ENCODE measurements around the gene PSMG3. TPM values are rescaled to one million over a fixed set of nuclear protein-coding genes. Genes with fewer than 3 reads are reported as not detected.

The PSMG3 gene
- total RNA-seq, 2 donors from 2014 or later, result 29.3 to 35.0 TPM

DNA sequence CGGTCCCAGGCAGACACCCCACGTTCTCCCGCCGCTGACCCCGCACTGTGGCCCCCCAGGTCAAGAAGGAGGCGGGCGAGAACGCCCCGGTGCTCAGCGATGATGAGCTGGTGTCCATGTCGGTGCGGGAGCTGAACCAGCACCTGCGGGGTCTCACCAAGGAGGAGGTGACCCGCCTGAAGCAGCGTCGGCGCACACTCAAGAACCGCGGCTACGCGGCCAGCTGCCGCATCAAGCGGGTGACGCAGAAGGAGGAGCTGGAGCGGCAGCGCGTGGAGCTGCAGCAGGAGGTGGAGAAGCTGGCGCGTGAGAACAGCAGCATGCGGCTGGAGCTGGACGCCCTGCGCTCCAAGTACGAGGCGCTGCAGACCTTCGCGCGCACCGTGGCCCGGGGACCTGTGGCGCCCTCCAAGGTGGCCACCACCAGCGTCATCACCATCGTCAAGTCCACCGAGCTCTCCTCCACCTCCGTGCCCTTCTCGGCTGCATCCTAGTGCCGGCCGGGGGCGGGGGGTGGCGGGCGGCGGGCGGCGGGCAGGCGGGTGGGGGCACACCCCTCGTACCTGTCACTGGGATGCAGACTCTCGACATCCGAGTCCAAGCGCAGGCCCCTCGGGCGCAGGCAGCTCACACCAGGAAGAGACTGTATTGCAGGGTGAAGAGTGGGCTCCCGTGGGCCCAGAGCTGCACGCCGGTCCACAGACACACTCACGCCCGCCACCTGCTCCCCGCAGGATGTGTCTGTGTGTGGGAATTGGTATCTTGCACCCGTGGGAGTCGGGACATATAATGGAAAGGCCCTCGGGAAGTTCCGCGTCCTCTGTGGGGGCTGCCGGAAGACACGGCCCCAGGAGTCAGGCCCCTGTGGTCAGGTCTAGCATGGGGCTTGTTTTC lies 29.7 kb downstream of the PSMG3 start:
- ATAC-seq (no peak), DNase-seq (no peak)
- intact Hi-C loops (cut with DNase I, micrococcal nuclease), result no loop called here

DNA sequence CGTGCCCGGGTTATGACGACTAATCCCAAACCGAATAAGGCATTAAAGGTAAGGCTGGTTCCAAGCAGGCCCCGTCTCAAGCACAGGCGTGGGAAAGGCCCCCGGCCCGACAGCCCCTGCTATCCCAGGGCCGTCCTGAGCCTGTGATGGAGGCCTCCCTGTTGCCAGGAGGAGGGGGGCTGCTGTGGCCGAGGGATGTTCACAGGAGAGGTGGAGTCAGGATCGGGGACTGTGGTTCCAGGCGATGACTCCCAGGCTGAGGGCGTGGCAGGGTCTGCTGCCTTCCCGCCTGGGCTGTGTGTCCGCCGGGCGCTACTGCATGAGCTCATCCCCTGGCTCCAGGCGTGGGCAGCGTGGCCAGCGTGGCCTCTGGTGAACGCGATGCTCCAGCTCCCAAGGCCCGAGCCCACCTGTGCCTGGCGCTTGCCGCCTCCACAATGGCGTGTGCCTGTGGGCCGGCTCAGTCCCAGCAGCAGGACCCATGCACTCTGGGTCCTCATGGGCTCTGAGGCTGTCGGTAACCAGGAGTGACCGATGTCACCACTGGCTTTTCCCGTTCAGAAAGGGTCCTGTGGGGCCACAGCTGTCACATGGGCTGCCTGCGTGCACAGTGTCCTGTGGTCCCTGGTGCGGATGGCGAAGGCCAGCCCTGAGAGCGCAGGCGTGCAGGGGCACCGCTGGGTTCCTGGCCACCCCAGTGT lies 30.5 kb downstream of the PSMG3 start:
- intact Hi-C loops (cut with DNase I, micrococcal nuclease), result no loop called here
- DNase-seq (no peak), ATAC-seq (no peak)

- intact Hi-C loops (cut with DNase I, micrococcal nuclease), result no loop called here
- no peak for DNase-seq
- no peak for ATAC-seq
Observed at GRCh38 chr7:1538544-1539180, 31.2 kb downstream of the PSMG3 start.

GRCh38 chr7:1537535-1538412 lies 32.1 kb downstream of the PSMG3 start:
- DNase-seq (peak; percentile 63 to 68), ATAC-seq (no peak)
- intact Hi-C loops (cut with DNase I, micrococcal nuclease), result no loop called here

DNA sequence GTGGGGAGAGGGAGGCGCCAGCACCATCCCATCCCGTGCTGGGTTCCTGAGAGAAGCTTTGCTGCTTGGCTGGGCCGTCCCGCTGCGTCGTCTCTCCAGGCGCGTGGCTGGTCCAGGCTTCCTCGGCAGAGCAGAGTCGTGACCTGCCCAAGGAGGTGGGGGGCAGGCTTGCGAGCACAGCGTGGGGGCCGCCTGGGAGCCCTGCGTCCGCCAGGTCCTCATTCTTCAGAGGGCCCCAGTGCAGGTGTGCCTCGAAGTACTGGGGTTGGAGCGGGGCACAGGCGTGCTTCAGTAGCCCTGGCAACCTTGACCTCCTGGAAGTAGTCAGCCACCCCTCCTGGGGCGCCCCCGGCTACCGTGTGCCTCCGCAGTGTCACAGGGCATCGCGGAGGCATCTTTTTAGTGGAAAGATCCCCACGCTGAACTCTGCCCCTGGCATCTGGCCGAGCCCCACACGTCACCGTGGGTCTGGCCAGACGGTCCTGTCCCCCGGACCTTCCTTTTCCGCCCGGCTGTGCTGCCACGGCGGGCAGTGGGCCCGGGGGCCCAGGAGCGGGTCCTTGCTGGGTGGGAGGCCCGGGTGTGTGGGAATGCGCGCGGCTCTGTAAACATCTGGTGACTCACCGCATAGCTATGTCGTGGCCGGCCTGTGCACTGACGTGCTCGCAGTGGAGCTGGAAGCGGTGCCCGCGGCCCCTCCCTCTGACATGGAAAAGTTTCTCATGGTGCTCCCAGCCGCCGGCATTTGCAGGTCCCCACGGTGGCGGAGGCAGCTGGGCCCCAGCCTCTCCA lies 32.9 kb downstream of the PSMG3 start:
- intact Hi-C loops (cut with DNase I, micrococcal nuclease), result no loop called here
- peak; percentile 57 for ATAC-seq

DNA sequence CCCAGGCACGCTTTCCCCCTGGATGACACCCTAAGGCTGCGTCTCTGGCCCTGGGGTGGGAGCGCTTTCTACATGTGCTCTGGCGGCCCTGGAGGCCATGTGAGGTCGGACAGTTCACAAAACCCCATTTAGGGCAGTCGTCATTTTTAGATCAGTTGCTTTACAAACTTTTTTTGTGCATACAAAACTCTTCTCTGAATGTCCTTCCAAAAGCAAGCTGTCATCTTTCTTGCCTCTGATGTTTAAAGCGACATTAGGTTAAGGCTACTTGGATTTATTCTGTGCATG lies 33.4 kb downstream of the PSMG3 start:
- intact Hi-C loops (cut with DNase I, micrococcal nuclease), result no loop called here
- ATAC-seq (no peak), DNase-seq (no peak)

More for the DNA sequence above, 32.9 kb downstream of the PSMG3 start:
- DNase-seq, result peak; percentile 87 to 92

- intact Hi-C loops (cut with DNase I, micrococcal nuclease), result no loop called here
- ATAC-seq, result no peak
Observed at GRCh38 chr7:1535701-1536454, 34.0 kb downstream of the PSMG3 start.

GRCh38 chr7:1535100-1535458 lies 34.8 kb downstream of the PSMG3 start:
- ATAC-seq (no peak), DNase-seq (no peak)
- intact Hi-C loops (cut with DNase I, micrococcal nuclease), result no loop called here

More at GRCh38 chr7:1535701-1536454, 34.0 kb downstream of the PSMG3 start:
- DNase-seq, result no peak

DNA sequence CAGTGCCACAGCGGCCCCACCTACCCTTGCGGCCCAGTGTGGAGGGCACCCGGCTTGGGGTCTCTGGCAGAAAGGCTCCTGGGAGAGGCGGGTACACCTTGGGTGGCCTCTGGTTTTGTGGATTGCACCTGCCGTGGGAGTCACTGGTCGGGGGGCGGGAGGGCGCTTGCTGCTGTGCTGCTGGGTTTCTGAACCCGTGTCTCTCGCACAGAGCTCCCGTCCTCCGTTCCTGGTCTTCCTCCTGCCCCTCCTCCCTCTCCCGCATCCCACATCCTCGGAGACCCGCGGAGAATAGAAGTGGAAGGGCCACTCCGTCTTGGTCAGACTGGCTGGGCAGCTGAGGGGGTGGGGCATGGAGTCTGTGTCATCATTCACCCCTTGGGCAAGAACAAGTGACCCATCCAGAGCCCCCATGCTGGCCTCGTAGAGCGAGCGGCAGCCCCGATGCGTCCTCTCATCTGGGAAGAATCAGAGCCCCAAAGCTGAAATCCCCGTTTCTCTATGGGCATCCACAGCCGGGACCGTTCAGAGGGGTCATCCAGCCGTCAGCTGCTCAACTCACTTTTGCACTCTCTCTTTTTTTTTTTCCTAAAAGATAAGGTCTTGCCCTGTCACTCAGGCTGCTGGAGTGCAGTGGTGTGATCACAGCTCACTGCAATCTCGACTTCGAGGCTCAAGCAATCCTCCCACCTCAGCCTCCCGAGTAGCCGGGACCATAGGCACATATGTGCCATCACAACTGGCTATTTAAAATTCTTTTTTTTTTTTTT lies 35.3 kb downstream of the PSMG3 start:
- DNase-seq, result peak in 1 of 2 donors; percentile 20
- intact Hi-C loops (cut with DNase I, micrococcal nuclease), result no loop called here
- ATAC-seq, result no peak

DNA sequence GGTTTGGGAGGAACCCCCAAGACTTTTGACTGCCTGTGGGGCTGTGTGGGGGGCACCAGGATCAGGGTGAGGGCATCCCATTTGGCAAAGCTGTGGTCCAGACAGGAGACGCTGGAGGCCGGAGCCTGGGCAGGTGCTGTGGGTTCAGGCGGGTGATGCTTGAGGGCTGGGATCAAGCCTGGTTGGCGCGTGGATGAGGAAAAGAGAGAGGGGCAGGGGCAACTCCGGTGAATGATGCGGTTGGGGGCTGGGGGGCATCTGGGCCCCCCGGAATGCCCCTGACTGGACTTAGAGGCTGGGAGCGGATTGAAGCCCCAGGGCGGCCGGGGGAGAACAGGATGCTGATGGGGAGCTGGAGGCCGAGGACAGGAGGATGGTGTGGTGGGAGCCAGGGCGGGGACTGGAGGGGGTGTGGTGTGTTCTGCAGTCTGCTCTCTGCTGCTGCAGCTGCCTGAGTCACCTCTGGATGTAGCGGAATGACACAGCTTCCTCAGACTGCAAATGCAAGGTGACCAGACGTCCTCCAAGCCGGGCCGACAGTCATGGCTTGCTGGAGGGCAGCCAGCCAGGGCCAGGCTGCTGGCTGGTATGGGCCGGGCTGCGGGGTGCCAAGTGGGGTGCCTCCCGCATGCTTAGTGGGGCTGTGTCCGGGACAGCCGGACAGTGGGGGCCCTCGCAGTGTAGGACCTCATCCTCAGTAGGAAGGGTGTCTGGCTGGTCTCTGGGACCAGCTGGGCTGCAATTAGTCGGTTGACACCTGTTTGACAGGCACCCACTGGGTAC lies 36.1 kb downstream of the PSMG3 start:
- intact Hi-C loops (cut with DNase I, micrococcal nuclease), result no loop called here
- no peak for ATAC-seq
- peak; percentile 29 to 66 for DNase-seq

DNA sequence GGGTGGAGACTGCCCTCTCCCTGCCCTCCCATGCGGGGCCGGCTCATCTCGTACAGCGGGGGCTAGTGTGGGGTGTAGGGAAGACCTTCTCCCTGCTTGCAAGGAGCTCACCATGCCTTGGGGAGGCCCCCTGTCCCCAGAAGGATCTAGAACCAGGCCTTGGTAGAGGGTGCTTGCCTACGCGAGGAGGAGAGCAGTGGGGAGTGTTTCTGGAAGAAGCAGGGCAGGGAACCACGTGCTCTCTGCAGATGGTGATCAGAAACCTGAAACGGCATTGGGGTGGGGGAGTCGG lies 36.6 kb downstream of the PSMG3 start:
- no peak for DNase-seq
- no peak for ATAC-seq
- intact Hi-C loops (cut with DNase I, micrococcal nuclease), result no loop called here

GRCh38 chr7:1532456-1533254 lies 37.2 kb downstream of the PSMG3 start:
- DNase-seq (peak; percentile 91 to 94), ATAC-seq (peak; percentile 75)
- intact Hi-C loops (cut with DNase I, micrococcal nuclease), result no loop called here

DNA sequence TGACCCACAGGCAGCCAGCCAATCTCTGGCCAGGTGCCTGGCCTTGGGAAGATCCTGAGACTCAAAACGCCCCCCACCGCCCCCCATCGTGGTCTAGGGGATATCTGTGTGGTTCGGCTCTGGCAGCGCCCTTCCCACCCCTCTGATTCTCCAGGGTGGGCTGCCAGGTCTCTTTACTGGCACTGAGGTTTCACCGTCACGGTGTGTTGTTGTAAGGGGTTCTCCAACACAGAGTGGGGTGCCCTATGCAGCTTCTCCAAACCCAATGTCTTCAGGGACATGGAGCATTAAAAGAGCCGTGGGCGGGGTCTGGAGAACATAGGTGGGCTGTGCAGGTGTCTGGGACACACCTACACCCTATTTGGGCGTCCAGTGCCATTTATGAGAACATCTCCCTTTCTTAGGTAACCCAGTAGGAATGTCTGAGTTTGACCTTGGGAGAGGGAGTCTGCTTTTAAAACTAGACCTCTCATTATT lies 37.8 kb downstream of the PSMG3 start:
- intact Hi-C loops (cut with DNase I, micrococcal nuclease), result no loop called here
- ATAC-seq, result peak; percentile 4
- DNase-seq, result peak in 1 of 2 donors; percentile 56

DNA sequence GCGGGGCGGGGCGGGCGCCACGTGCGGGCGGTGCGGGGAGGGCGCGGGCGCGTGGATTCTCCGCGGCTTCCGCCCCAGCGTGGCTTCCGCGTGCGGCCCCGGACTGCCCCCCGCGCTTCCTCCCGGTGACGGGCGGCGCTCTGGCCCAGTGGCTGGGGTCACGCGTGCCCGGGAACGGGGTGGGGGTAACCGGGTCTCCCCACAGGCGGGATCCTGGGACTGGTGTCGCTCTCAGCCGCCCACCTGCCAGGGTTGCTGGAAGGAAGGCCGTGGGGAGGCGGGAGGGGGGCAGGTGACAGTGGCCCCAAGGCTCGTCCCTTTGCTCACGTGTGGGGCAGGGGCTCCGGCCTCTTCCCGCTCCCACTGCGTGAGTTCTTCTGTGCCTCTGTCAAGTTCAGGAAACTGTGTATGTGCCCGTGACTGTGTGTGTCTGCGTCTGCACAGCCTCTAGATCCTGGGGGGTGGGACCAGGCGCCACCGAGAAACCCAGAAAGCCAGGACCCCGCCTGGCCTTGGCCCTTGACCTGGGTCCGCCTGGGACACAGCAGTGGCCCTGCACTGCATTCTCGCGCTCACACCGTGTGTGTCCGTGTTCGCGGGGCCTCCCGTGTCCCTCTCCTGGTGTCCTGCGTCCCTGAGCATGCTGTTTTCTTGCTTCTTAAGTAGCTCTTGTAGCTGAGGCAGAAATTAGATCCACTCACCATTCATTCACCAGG lies 38.4 kb downstream of the PSMG3 start:
- ATAC-seq, result peak; percentile 10
- intact Hi-C loops (cut with DNase I, micrococcal nuclease), result no loop called here
- DNase-seq, result peak; percentile 56 to 64

GRCh38 chr7:1530946-1531262 lies 38.9 kb downstream of the PSMG3 start:
- DNase-seq (no peak), ATAC-seq (no peak)
- intact Hi-C loops (cut with DNase I, micrococcal nuclease), result no loop called here

Data from left colon (tissue), 2 donors.